Heart left ventricle (tissue), 16 donors: Measurements from ENCODE around the gene CHST11. TPM values are rescaled to one million over a fixed set of nuclear protein-coding genes. Genes with fewer than 3 reads are reported as not detected.
A peak's percentile ranks its signal among the peaks of the same experiment; 100 is the strongest.

ENCODE experiments used
- ATAC-seq, 4 donors: fragments of 200-7000 bp; cut with Tn5 transposase; one replicate each; pipeline ENCODE4 v1.9.1; 2020 to 2022; ENCODE audit warnings: moderate library complexity in 4 of 4, mild to moderate bottlenecking in 3 of 4, moderate number of reproducible peaks in 1 of 4
- DNase-seq, 5 donors: peaks; one replicate each; pipeline ENCODE4 v3.0.0-alpha.2; 2020
- H3K27ac ChIP-seq, 12 donors: fragments of 200-600 bp; sonication (generic) in 4 of 12; one replicate each; pipeline versions ENCODE4 v1.5.0 to v1.8.0; 2016 to 2022; ENCODE audit warnings: mild to moderate bottlenecking in 2 of 12
- H3K27me3 ChIP-seq, 9 donors: fragments of 200-600 bp; sonication (generic) in 2 of 9; one replicate each; pipeline versions ENCODE4 v1.5.1 to v1.8.0; 2016 to 2022; ENCODE audit warnings: mild to moderate bottlenecking in 3 of 9
- H3K36me3 ChIP-seq, 9 donors: fragments of 200-600 bp; sonication (generic) in 2 of 9; one replicate each; pipeline versions ENCODE4 v1.5.0 to v1.8.0; 2018 to 2022; ENCODE audit warnings: mild to moderate bottlenecking in 2 of 9
- H3K4me1 ChIP-seq, 12 donors: fragments of 200-600 bp; sonication (generic) in 4 of 12; one replicate each; pipeline versions ENCODE4 v1.5.0 to v1.8.0; 2016 to 2022; ENCODE audit warnings: mild to moderate bottlenecking in 3 of 12
- H3K4me3 ChIP-seq, 12 donors: fragments of 200-600 bp; sonication (generic) in 4 of 12; one replicate each; pipeline versions ENCODE4 v1.5.0 to v1.8.0; 2017 to 2022; ENCODE audit warnings: mild to moderate bottlenecking in 9 of 12, moderate library complexity in 4 of 12
- H3K9me3 ChIP-seq, 12 donors: fragments of 200-600 bp; sonication (generic) in 4 of 12; one replicate each; pipeline versions ENCODE4 v1.5.0 to v1.8.0; 2016 to 2022; ENCODE audit warnings: mild to moderate bottlenecking in 1 of 12
- CTCF ChIP-seq, 12 donors: fragments of 200-600 bp; sonication (generic) in 4 of 12; IDR thresholded peaks; one replicate each; pipeline versions ENCODE4 v1.5.0 to v1.8.0; 2018 to 2022; ENCODE audit warnings: antibody characterized with exemption in 12 of 12, mild to moderate bottlenecking in 5 of 12
- POLR2A ChIP-seq, 2 donors: fragments of 450-650 bp; IDR thresholded peaks; one replicate each; pipeline ENCODE4 v1.6.1; 2017; ENCODE audit warnings: antibody characterized with exemption in 2 of 2, mild to moderate bottlenecking in 2 of 2, moderate library complexity in 2 of 2
- WGBS, 4 donors: extraction: QIAGEN DNeasy Blood & Tissue Kit in 2 of 4; methylation state at CpG; one replicate each; pipeline versions ENCODE4 v1.1.5 to v1.1.7; 2013 to 2018; 5-methylcytosine and 5-hydroxymethylcytosine counted together
- intact Hi-C, 10 donors: fragments of 100-400 bp; cut with DNase I; formaldehyde crosslinking; loops; one replicate each; pipeline versions ENCODE4 v1.11.1 to v1.14.2; 2022
- polyA plus RNA-seq, 2 donors: library from polyadenylated mRNA; stranded (reverse); fragments of 200-250 nt; gene quantifications; one replicate each; pipeline ENCODE4 v1.2.3, GENCODE V29; 2013
- total RNA-seq, 9 donors: library from RNA; depleted of rRNA in 2 of 9; stranded (reverse); fragments of >200 nt in 2 of 9; fragmentation: NEBNext Ultra II Directional in 3 of 9; extraction: Animal tissue kit (Norgen Biotek cat#: 25700) in 3 of 9; gene quantifications; one replicate each; pipeline versions ENCODE4 v1.1.0 to v1.2.4, GENCODE V29; 2016 to 2023
- donor health status: ischemic (EF 13 %, LVEDD 7.1; RV severe dilation, severe dysfunction).
- donor health status: healthy with polysubstance abuse.
- donor health status: DM: no; HTN: yes; CAD: no.
- donor health status: DM: no; HTN: no; CAD: no.
- donor health status: ischemic (EF 25% LVEDD 6.9; RV normal size, moderate dysfunction).
- donor health status: ischemic (EF 25% LVEDD 5.7; RV mildly dilated, moderate dysfunction).
- donor health status: healthy.
- donor health status: DM: yes; HTN: yes; CAD: no.
- donor health status: ischemic (EF 35%, LVEDD 5.7; RV mildly dilated, moderate dysfunction).
- donor health status: nonischemic (EF 11% LVEDD 7.7; RV severe dilation, severe dysfunction).
- donor health status: DM: yes; HTN: yes; CAD: no.
- donor health status: PGD.
- donor health status: ischemic (EF 29% LVEDD 5.4; RV normal size, mild dysfunction).
- donor health status: nonischemic (EF 23%, LVEDD 6.1; RV moderate dilation, normal function).

CHST11 gene
- total and polyA plus RNA-seq, 11 donors = 1.1 to 16.9 (median 3.4) TPM

- Histone ChIP-seq H3K27ac (peak overlapping the region in 11 of 12 donors; percentile 42 to 89 (median 71)), H3K9me3 (no peaks in the 10 kb centered on the region), H3K27me3 (no peaks in the 10 kb centered on the region), H3K4me1 (peaks cover 3 to 76% (median 55%) of the 10 kb centered on the region in 12 donors), H3K4me3 (no peak overlapping the region), H3K36me3 (no peaks in the 10 kb centered on the region)
- DNase-seq (peak; percentile 49 to 83 (median 70)), ATAC-seq (peak; percentile 61 to 79 (median 71))
- intact Hi-C loops = loop anchor here in 4 of 10 donors (5.0 to 10.0 kb wide), 5 partner anchors 182 to 290 kb away; partner anchors contain the start of gene CHST11 (in 3 of the 4)
- no peak for TF ChIP-seq CTCF (IDR thresholded peaks at IDR 0.05)
- TF ChIP-seq POLR2A (IDR thresholded peaks at IDR 0.05) = no peak
- 59 to 68% (median 65%) methylated on average over 10 of the region's 10 CpGs for WGBS, 4 donors
Observed at GRCh38 chr12:104672501-104673265, 215.9 kb downstream of the CHST11 start.

GRCh38 chr12:104673294-104673693, 216.5 kb downstream of the CHST11 start:
- no peak for DNase-seq
- peak overlapping the region in 9 of 12 donors; percentile 45 to 89 (median 71) for H3K27ac ChIP-seq
- no peak for TF ChIP-seq POLR2A (IDR thresholded peaks at IDR 0.05)
- TF ChIP-seq CTCF (IDR thresholded peaks at IDR 0.05) = no peak
- no peak overlapping the region for H3K4me3 ChIP-seq
- H3K36me3 ChIP-seq = no peaks in the 10 kb centered on the region
- H3K27me3 ChIP-seq = no peaks in the 10 kb centered on the region
- ATAC-seq = no peak
- intact Hi-C loops = loop anchor here in 4 of 10 donors (5.0 to 10.0 kb wide), 5 partner anchors 182 to 291 kb away; partner anchors contain the start of gene CHST11 (in 3 of the 4)
- 84 to 95% (median 89%) methylated on average over 1 of the region's 1 CpG for WGBS, 4 donors
- no peaks in the 10 kb centered on the region for H3K9me3 ChIP-seq
- peaks cover 3 to 70% (median 49%) of the 10 kb centered on the region in 12 donors for H3K4me1 ChIP-seq

- 47 to 49% (median 48%) methylated on average over 15 of the region's 15 CpGs for WGBS, 4 donors
- H3K36me3 ChIP-seq = no peaks in the 10 kb centered on the region
- intact Hi-C loops = loop anchor here in 4 of 10 donors (5.0 to 10.0 kb wide), 5 partner anchors 181 to 292 kb away; partner anchors contain the start of gene CHST11 (in 3 of the 4)
- peaks cover 3 to 64% (median 45%) of the 10 kb centered on the region in 12 donors for H3K4me1 ChIP-seq
- H3K27me3 ChIP-seq = no peaks in the 10 kb centered on the region
- H3K9me3 ChIP-seq = no peaks in the 10 kb centered on the region
- ATAC-seq (no peak), DNase-seq (no peak)
- no peak for TF ChIP-seq CTCF (IDR thresholded peaks at IDR 0.05)
- no peak for TF ChIP-seq POLR2A (IDR thresholded peaks at IDR 0.05)
- peak overlapping the region in 8 of 12 donors; percentile 57 to 89 (median 74) for H3K27ac ChIP-seq
- H3K4me3 ChIP-seq = no peak overlapping the region
Observed at GRCh38 chr12:104673696-104674482, 217.1 kb downstream of the CHST11 start.
